ENCODE measurements around the gene APC. TPM values are rescaled to one million over a fixed set of nuclear protein-coding genes. Genes with fewer than 3 reads are reported as not detected.

APC gene
- total and polyA plus RNA-seq, 8 donors = 32.2 to 52.0 (median 43.2) TPM

GRCh38 chr5:112697322-112697721, 40.4 kb upstream of the APC start:
- Histone ChIP-seq H3K4me1 (no peaks in the 10 kb centered on the region), H3K27me3 (no peaks in the 10 kb centered on the region), H3K4me3 (no peak overlapping the region), H3K36me3 (no peaks in the 10 kb centered on the region), H3K9me3 (no peaks in the 10 kb centered on the region), H3K27ac (no peak overlapping the region)
- intact Hi-C loops (cut with DNase I) = no loop called here
- no peak for TF ChIP-seq CTCF (IDR thresholded peaks at IDR 0.05)
- DNase-seq (no peak), ATAC-seq (no peak)

- ATAC-seq = no peak
- H3K27me3 ChIP-seq = no peaks in the 10 kb centered on the region
- no peak for DNase-seq
- H3K4me1 ChIP-seq = no peaks in the 10 kb centered on the region
- intact Hi-C loops (cut with DNase I) = no loop called here
- H3K9me3 ChIP-seq = no peaks in the 10 kb centered on the region
- H3K27ac ChIP-seq = no peak overlapping the region
- no peak for TF ChIP-seq CTCF (IDR thresholded peaks at IDR 0.05)
- no peaks in the 10 kb centered on the region for H3K36me3 ChIP-seq
- H3K4me3 ChIP-seq = no peak overlapping the region
Observed at GRCh38 chr5:112697833-112698232, 39.9 kb upstream of the APC start.

- no peak overlapping the region for H3K4me3 ChIP-seq
- H3K4me1 ChIP-seq = peaks cover 0 to 18% of the 10 kb centered on the region in 2 donors
- no peaks in the 10 kb centered on the region for H3K9me3 ChIP-seq
- H3K27ac ChIP-seq = no peak overlapping the region
- DNase-seq (no peak), ATAC-seq (no peak)
- intact Hi-C loops (cut with DNase I) = no loop called here
- no peaks in the 10 kb centered on the region for H3K36me3 ChIP-seq
- no peak for TF ChIP-seq CTCF (IDR thresholded peaks at IDR 0.05)
- no peaks in the 10 kb centered on the region for H3K27me3 ChIP-seq
Observed at GRCh38 chr5:112703866-112704820, 33.5 kb upstream of the APC start.

GRCh38 chr5:112706446-112707016, 31.2 kb upstream of the APC start:
- Histone ChIP-seq H3K27ac (peak overlapping the region in 1 of 2 donors; percentile 94), H3K4me3 (peak overlapping the region in 1 of 2 donors; percentile 96), H3K9me3 (no peaks in the 10 kb centered on the region), H3K4me1 (peaks cover 7 to 42% of the 10 kb centered on the region in 2 donors), H3K36me3 (no peaks in the 10 kb centered on the region), H3K27me3 (no peaks in the 10 kb centered on the region)
- intact Hi-C loops (cut with DNase I) = no loop called here
- no peak for DNase-seq
- no peak for TF ChIP-seq CTCF (IDR thresholded peaks at IDR 0.05)
- ATAC-seq = no peak

Measured in left lung (tissue), 10 donors.